Activated CD8-positive, alpha-beta T cell treated with anti-CD3 and anti-CD28 coated beads for 36 hours (primary cell): Measurements from ENCODE around the gene SYT2. TPM values are rescaled to one million over a fixed set of nuclear protein-coding genes. Genes with fewer than 3 reads are reported as not detected.

Experiments used
- ATAC-seq: fragments of 200-7000 bp; cut with Tn5 transposase; one replicate; pipeline ENCODE4 v1.10.0; 2021; ENCODE audit warnings: mild to moderate bottlenecking, moderate library complexity
- CTCF ChIA-PET: fragments of 350-600 bp; sonication (Branson Sonifier 250); formaldehyde crosslinking; loops from one replicate; lab custom pipeline; 2021; ENCODE audit warnings: antibody characterized with exemption; lab: Charles Lee
- POLR2A ChIA-PET: fragments of 350-600 bp; sonication (Branson Sonifier 250); formaldehyde crosslinking; loops from one replicate; lab custom pipeline; 2021; ENCODE audit warnings: antibody characterized with exemption; lab: Charles Lee
- DNase-seq: peaks from one replicate; pipeline ENCODE4 v3.0.0-alpha.2; 2020
- H3K27ac Mint-ChIP-seq: one replicate; pipeline ENCODE4 v1.8.0; 2021; ENCODE audit warnings: mild to moderate bottlenecking, mixed read lengths
- H3K27me3 Mint-ChIP-seq: one replicate; pipeline ENCODE4 v1.8.0; 2021; ENCODE audit warnings: mixed read lengths
- H3K36me3 Mint-ChIP-seq: one replicate; pipeline ENCODE4 v1.8.0; 2021; ENCODE audit warnings: low read depth, mixed read lengths
- H3K4me1 Mint-ChIP-seq: one replicate; pipeline ENCODE4 v1.8.0; 2021; ENCODE audit warnings: low read depth, mixed read lengths
- H3K4me3 Mint-ChIP-seq: one replicate; pipeline ENCODE4 v1.8.0; 2021; ENCODE audit warnings: mild to moderate bottlenecking, moderate library complexity, mixed read lengths
- H3K9me3 Mint-ChIP-seq: one replicate; pipeline ENCODE4 v1.8.0; 2021; ENCODE audit warnings: mixed read lengths
- CTCF ChIP-seq: fragments of 200-600 bp; IDR thresholded peaks from one replicate; pipeline ENCODE4 v1.8.0; 2022; ENCODE audit warnings: antibody characterized with exemption, mild to moderate bottlenecking
- intact Hi-C: fragments of 100-400 bp; cut with micrococcal nuclease; formaldehyde crosslinking; loops from one replicate; pipeline ENCODE4 v1.10.0; 2022
- total RNA-seq, 2 experiments: library from RNA; stranded (reverse); gene quantifications; one replicate each; pipeline ENCODE4 v1.2.3, GENCODE V29; 2021

Gene SYT2
- total RNA-seq, 2 experiments from 2014 or later = not detected

DNA sequence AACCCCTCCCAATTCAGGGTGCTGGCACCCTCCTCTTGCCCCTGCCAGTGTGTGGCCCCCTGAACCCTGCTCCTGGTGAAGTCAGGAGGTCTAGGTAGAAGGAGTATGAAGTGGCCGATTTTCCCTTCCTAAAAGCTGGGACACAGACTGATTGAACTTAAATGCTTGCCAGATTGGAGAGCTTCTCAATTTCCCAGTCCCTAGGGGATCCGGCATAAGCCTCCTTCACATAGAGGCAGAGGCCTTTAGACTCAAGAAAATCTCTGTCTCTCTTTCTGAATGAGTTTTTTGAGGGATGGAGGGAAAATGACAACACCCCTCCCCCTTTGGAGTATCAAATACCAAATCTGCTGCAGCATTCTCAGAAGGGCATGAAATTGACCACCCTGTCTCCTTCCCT lies 51.5 kb downstream of the SYT2 start:
- ATAC-seq (no peak), DNase-seq (no peak)
- ChIA-PET CTCF (interaction anchor here (1.5 to 1.7 kb wide), 2 partner anchors 61 to 315 kb away, joined by 3 to 5 read pairs; no protein-coding TSS in a partner anchor), POLR2A (no interaction called here)
- H3K4me1 Mint-ChIP-seq = no peaks in the 10 kb centered on the region
- intact Hi-C loops = no loop called here
- no peak overlapping the region for H3K4me3 Mint-ChIP-seq
- TF ChIP-seq CTCF = no peak
- no peaks in the 10 kb centered on the region for H3K36me3 Mint-ChIP-seq
- H3K9me3 Mint-ChIP-seq = no peaks in the 10 kb centered on the region
- no peak overlapping the region for H3K27ac Mint-ChIP-seq
- H3K27me3 Mint-ChIP-seq = peaks cover 23% of the 10 kb centered on the region

DNA sequence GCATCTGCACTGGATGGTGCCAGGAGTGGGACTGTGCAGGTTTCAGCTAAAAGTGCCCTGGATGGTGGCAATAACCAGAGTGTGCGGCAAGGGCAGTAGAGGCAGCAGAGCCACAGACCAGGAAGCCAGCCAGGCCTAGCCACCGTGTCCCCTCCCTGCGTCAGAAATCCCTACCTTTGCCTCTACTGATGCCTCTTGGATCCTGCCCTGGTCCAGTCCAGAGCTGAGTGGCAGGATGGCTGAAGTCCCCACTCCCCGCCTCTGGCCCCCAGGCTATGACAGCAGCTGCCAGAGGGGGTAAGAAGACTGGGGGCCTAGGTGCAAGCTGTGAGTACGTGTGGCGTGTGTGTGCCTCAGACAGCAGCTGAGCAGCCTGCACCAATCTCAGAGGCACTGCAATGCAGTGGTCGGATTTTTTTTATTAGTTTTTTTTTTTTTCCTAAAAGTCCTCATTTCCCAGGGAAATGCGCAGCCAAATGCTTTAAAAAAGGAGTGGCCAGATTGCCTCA lies 51.9 kb downstream of the SYT2 start:
- Mint-ChIP-seq H3K27me3 (peaks cover 22% of the 10 kb centered on the region), H3K4me1 (no peaks in the 10 kb centered on the region), H3K27ac (no peak overlapping the region), H3K9me3 (no peaks in the 10 kb centered on the region), H3K4me3 (no peak overlapping the region), H3K36me3 (no peaks in the 10 kb centered on the region)
- no peak for TF ChIP-seq CTCF
- POLR2A ChIA-PET = no interaction called here
- intact Hi-C loops = no loop called here
- CTCF ChIA-PET = interaction anchor here (1.5 kb wide), 1 partner anchor 314 kb away, joined by 3 read pairs; no protein-coding TSS in a partner anchor
- DNase-seq (no peak), ATAC-seq (no peak)

DNA sequence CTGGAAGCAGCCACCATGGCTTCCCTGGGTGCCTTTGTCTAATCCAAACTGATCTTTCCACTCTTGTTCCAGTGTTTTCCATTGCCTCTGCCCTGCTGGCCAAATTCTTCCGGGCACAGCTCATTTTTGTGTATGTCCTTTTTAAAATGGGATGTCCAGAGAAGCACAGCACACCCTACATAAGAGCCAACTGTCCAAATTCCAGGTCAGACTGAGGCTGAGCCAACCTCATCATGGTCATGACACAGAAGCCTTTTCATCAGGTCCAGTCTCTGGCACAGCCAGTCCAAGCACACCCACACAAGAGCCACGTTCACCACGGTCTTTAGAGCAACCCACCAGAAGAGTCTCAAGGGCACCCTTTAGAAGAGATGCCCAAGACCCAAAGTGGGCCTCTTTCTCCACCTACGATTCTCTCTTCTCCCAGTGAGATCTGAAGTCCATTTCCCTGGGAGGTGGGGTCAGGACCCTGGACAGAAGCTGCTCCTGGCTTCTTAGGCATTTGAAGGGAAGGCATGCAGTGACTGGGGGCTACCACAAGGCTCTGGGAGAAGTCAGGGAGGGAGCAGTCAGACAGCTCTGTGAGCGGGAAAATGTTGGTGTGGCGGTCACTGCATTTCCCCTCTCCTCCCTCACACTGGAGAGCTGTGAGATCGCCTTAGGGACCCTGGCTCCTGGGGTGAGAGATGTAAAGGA lies 53.2 kb downstream of the SYT2 start:
- Mint-ChIP-seq H3K4me1 (no peaks in the 10 kb centered on the region), H3K36me3 (no peaks in the 10 kb centered on the region), H3K4me3 (no peak overlapping the region), H3K27ac (no peak overlapping the region), H3K27me3 (peaks cover 22% of the 10 kb centered on the region), H3K9me3 (no peaks in the 10 kb centered on the region)
- no peak for ATAC-seq
- intact Hi-C loops = no loop called here
- POLR2A ChIA-PET = no interaction called here
- CTCF ChIA-PET = interaction anchor here (1.3 kb wide), 1 partner anchor 19 kb away, joined by 3 read pairs; no protein-coding TSS in a partner anchor
- peak; percentile 11 for DNase-seq
- TF ChIP-seq CTCF = no peak

DNA sequence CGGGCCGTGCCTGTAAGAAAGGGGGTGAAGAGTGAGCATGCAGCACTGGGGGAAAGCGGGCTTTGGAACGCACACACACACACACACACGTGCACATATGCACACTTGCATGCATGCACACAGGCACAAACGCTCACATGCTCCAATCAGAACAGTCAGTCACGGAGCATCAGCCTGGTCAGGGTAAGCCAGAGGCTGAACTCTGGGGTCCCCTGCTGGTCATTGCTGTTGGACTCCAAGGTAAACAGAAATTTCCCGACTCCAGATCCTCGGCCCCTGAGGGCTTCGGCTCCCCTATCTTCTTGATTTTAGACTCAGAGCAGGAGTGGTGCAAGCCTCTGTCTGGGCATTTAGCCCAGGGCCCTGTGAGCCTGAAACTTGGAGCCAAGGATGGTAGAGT lies 54.2 kb downstream of the SYT2 start:
- no peak overlapping the region for H3K27ac Mint-ChIP-seq
- H3K9me3 Mint-ChIP-seq = no peaks in the 10 kb centered on the region
- peaks cover 21% of the 10 kb centered on the region for H3K27me3 Mint-ChIP-seq
- intact Hi-C loops = no loop called here
- no peak overlapping the region for H3K4me3 Mint-ChIP-seq
- TF ChIP-seq CTCF = no peak
- no peaks in the 10 kb centered on the region for H3K36me3 Mint-ChIP-seq
- ChIA-PET POLR2A (no interaction called here), CTCF (interaction anchor here (1.3 kb wide), 1 partner anchor 18 kb away, joined by 3 read pairs; no protein-coding TSS in a partner anchor)
- H3K4me1 Mint-ChIP-seq = no peaks in the 10 kb centered on the region
- DNase-seq (no peak), ATAC-seq (no peak)

GRCh38 chr1:202654079-202654478 lies 56.2 kb downstream of the SYT2 start:
- ATAC-seq = no peak
- intact Hi-C loops = no loop called here
- no peaks in the 10 kb centered on the region for H3K4me1 Mint-ChIP-seq
- ChIA-PET CTCF (no interaction called here), POLR2A (no interaction called here)
- H3K27ac Mint-ChIP-seq = no peak overlapping the region
- no peak for TF ChIP-seq CTCF
- no peaks in the 10 kb centered on the region for H3K9me3 Mint-ChIP-seq
- no peak for DNase-seq
- peaks cover 21% of the 10 kb centered on the region for H3K27me3 Mint-ChIP-seq
- no peak overlapping the region for H3K4me3 Mint-ChIP-seq
- H3K36me3 Mint-ChIP-seq = no peaks in the 10 kb centered on the region
